GM12878 (cell line): ENCODE results near the gene ATP6V1G2. TPM values are rescaled to one million over a fixed set of nuclear protein-coding genes. Genes with fewer than 3 reads are reported as not detected.

Experiments
- ATF7 ChIP-seq: fragments of 450-650 bp; IDR thresholded peaks from 2 replicates; pipeline ENCODE4 v1.6.1; 2016; ENCODE audit warnings: low read depth, mild to moderate bottlenecking
- BRCA1 ChIP-seq: IDR thresholded peaks from 2 replicates; pipeline ENCODE4 v1.6.1; 2011; ENCODE audit warnings: low read depth, low read length, improper control_type of control experiment
- CEBPB ChIP-seq, 2 experiments: fragments of 150-350 bp in 1 of 2; IDR thresholded peaks; 2 replicates each; pipeline ENCODE4 v1.6.1; 2012 to 2014; ENCODE audit warnings: low read depth in 2 of 2, low read length in 2 of 2, borderline replicate concordance in 1 of 2, inconsistent platforms in 1 of 2
- E2F8 ChIP-seq: fragments of 450-650 bp; IDR thresholded peaks from 2 replicates; pipeline ENCODE4 v1.6.1; 2018; ENCODE audit warnings: mild to moderate bottlenecking, low read depth, moderate library complexity; ENCODE audit not compliant: partially characterized antibody
- EZH2 ChIP-seq: IDR thresholded peaks from 2 replicates; pipeline ENCODE4 v1.6.1; 2012; ENCODE audit warnings: low read depth, mild to moderate bottlenecking, control low read depth, inconsistent platforms, low read length, borderline replicate concordance; ENCODE audit not compliant: control insufficient read depth
- IKZF2 ChIP-seq, 2 experiments: fragments of 450-650 bp; IDR thresholded peaks; 2 replicates each; pipeline ENCODE4 v1.6.1; 2017; ENCODE audit warnings: mild to moderate bottlenecking in 2 of 2, moderate library complexity in 2 of 2
- KDM1A ChIP-seq: fragments of 200-600 bp; sonication (generic); IDR thresholded peaks from 2 replicates; pipeline ENCODE4 v1.6.1; 2016; ENCODE audit warnings: borderline replicate concordance
- NFYB ChIP-seq: IDR thresholded peaks from 2 replicates; pipeline ENCODE4 v1.6.1; 2011; ENCODE audit warnings: low read depth, mild to moderate bottlenecking, low read length, improper control_type of control experiment, moderate library complexity; ENCODE audit not compliant: insufficient read depth
- PAX8 ChIP-seq: fragments of 450-650 bp; IDR thresholded peaks from 2 replicates; pipeline ENCODE4 v1.6.1; 2017; ENCODE audit warnings: mild to moderate bottlenecking, moderate library complexity
- RBBP5 ChIP-seq: fragments of 200-600 bp; sonication (generic); conservative IDR thresholded peaks from 2 replicates; pipeline ENCODE4 v1.6.1; 2016
- RCOR1 ChIP-seq: conservative IDR thresholded peaks from 2 replicates; pipeline ENCODE4 v1.6.1; 2012; ENCODE audit warnings: low read depth, low read length, improper control_type of control experiment
- RFX5 ChIP-seq: IDR thresholded peaks from 2 replicates; pipeline ENCODE4 v1.6.1; 2011; ENCODE audit warnings: low read depth, low read length, improper control_type of control experiment
- RUNX3 ChIP-seq: IDR thresholded peaks from 2 replicates; pipeline ENCODE4 v1.6.1; 2012; ENCODE audit warnings: low read length, inconsistent platforms
- SIX5 ChIP-seq: IDR thresholded peaks from 2 replicates; pipeline ENCODE4 v1.6.1; 2011; ENCODE audit warnings: mild to moderate bottlenecking, low read depth, low read length, moderate library complexity; ENCODE audit not compliant: severe bottlenecking
- SMAD5 ChIP-seq: IDR thresholded peaks from 2 replicates; pipeline ENCODE4 v1.6.1; 2016; ENCODE audit warnings: antibody characterized with exemption, low read depth
- SMARCA5 ChIP-seq: fragments of 450-650 bp; IDR thresholded peaks from 2 replicates; pipeline ENCODE4 v1.6.1; 2017; ENCODE audit warnings: mild to moderate bottlenecking
- SMC3 ChIP-seq: IDR thresholded peaks from 2 replicates; pipeline ENCODE4 v1.6.1; 2011; ENCODE audit warnings: low read length, improper control_type of control experiment, borderline replicate concordance
- SP1 ChIP-seq: IDR thresholded peaks from one replicate; pipeline ENCODE4 v1.6.1; 2011; ENCODE audit warnings: low read depth, low read length
- STAT1 ChIP-seq: fragments of 450-650 bp; conservative IDR thresholded peaks from 2 replicates; pipeline ENCODE4 v1.6.1; 2014; ENCODE audit warnings: antibody characterized with exemption, mild to moderate bottlenecking
- TARDBP ChIP-seq: IDR thresholded peaks from 2 replicates; pipeline ENCODE4 v1.6.1; 2016; ENCODE audit warnings: borderline replicate concordance
- TCF12 ChIP-seq: IDR thresholded peaks from 2 replicates; pipeline ENCODE4 v1.6.1; 2011; ENCODE audit warnings: low read depth, mild to moderate bottlenecking, low read length
- YY1 ChIP-seq: IDR thresholded peaks from 2 replicates; pipeline ENCODE4 v1.6.1; 2011; ENCODE audit warnings: low read depth, mild to moderate bottlenecking, low read length
- ZBED1 ChIP-seq: IDR thresholded peaks from 2 replicates; pipeline ENCODE4 v1.6.1; 2016; ENCODE audit warnings: borderline replicate concordance
- ZBTB40 ChIP-seq: fragments of 450-650 bp; IDR thresholded peaks from 2 replicates; pipeline ENCODE4 v1.6.1; 2016; ENCODE audit warnings: mild to moderate bottlenecking, moderate library complexity, borderline replicate concordance
- ZNF384 ChIP-seq: IDR thresholded peaks from 2 replicates; pipeline ENCODE4 v1.6.1; 2012; ENCODE audit warnings: low read depth, mild to moderate bottlenecking, low read length, improper control_type of control experiment, borderline replicate concordance
- polyA plus RNA-seq, 11 experiments: library from polyadenylated mRNA; depleted of rRNA in 4 of 11; unstranded in 6 of 11; stranded (reverse) in 5 of 11; fragments of >200 nt; fragmentation: Nextera tagmentation in 4 of 11; fragmentation: Illumina TruSeq in 1 of 11; extraction: Ambion mirVana in 4 of 11; extraction: Trizol in 1 of 11; gene quantifications; 1 replicate in 1 of 11; 2 replicates in 10 of 11; pipeline versions ENCODE4 v1.2.1 to v1.2.3, GENCODE V29; 2011 to 2016; ENCODE audit warnings: inconsistent platforms in 2 of 11, missing spikeins in 2 of 11, low read depth in 1 of 11
- total RNA-seq, 4 experiments: library from RNA; depleted of rRNA in 3 of 4; stranded (reverse); fragments of >200 nt in 3 of 4; fragmentation: Illumina TruSeq in 1 of 4; extraction: Trizol in 1 of 4; gene quantifications; 2 replicates each; pipeline versions ENCODE4 v1.2.1 to v1.2.3, GENCODE V29; 2013 to 2021

ATP6V1G2 gene
- total and polyA plus RNA-seq, 10 of the 15 experiments (the other 5 are each of a cell fraction or from before 2014, with no cell fraction given), result 0.45 to 8.9 (median 2.8) TPM

- TF ChIP-seq EZH2 (no peak), RFX5 (no peak), SMAD5 (peak; percentile 53; the same call in 1 of the 2 replicates), ZNF384 (no peak), NFYB (no peak), SMARCA5 (no peak; the same call in 1 of the 2 replicates), TCF12 (no peak; the same call in 1 of the 2 replicates), SP1 (peak; percentile 83), ZBTB40 (no peak; the same call in 1 of the 2 replicates), KDM1A (no peak), E2F8 (peak; percentile 60), CEBPB (IDR thresholded peaks at IDR 0.05; ENCODE audit: borderline replicate concordance in 1 of 2, low read depth in 2 of 2, low read length in 2 of 2) (peak in 1 of 2 experiments; percentile 66; a peak in 1 of 4 replicates), RBBP5 (no peak), BRCA1 (no peak), IKZF2 (IDR thresholded peaks at IDR 0.05) (peak; percentile 98 to 99), TARDBP (0 out of 2 replicates have a peak, but pooled peaks have one; percentile 72), RCOR1 (no peak; the same call in 1 of the 2 replicates), SIX5 (no peak), RUNX3 (peak; percentile 96), SMC3 (peak; percentile 27; the same call in 1 of the 2 replicates), ZBED1 (peak; percentile 99), PAX8 (no peak), STAT1 (no peak), ATF7 (peak; percentile 90), YY1 (peak; percentile 60)
These were observed 12.5 kb upstream of the ATP6V1G2 start (continued) for GRCh38 chr6:31558631-31559500.
